Glutamatergic neuron (in vitro differentiated cells): ENCODE results near the gene ITGA1. TPM values are rescaled to one million over a fixed set of nuclear protein-coding genes. Genes with fewer than 3 reads are reported as not detected.

Source experiments
- DNase-seq: peaks from one replicate; pipeline ENCODE4 v3.0.0; 2022
- H3K27ac Mint-ChIP-seq: one replicate; pipeline ENCODE4 v1.8.0; 2020; ENCODE audit warnings: mild to moderate bottlenecking, mixed read lengths, inconsistent platforms; ENCODE audit not compliant: unreplicated experiment
- H3K27me3 Mint-ChIP-seq: one replicate; pipeline ENCODE4 v1.8.0; 2020; ENCODE audit warnings: mild to moderate bottlenecking, moderate library complexity, mixed read lengths, inconsistent platforms; ENCODE audit not compliant: unreplicated experiment
- H3K36me3 Mint-ChIP-seq: one replicate; pipeline ENCODE4 v1.8.0; 2020; ENCODE audit warnings: mild to moderate bottlenecking, mixed read lengths, inconsistent platforms; ENCODE audit not compliant: unreplicated experiment
- H3K4me1 Mint-ChIP-seq: one replicate; pipeline ENCODE4 v1.8.0; 2020; ENCODE audit warnings: mild to moderate bottlenecking, low read depth, mixed read lengths, inconsistent platforms; ENCODE audit not compliant: unreplicated experiment
- H3K4me3 Mint-ChIP-seq: one replicate; pipeline ENCODE4 v1.8.0; 2020; ENCODE audit warnings: mild to moderate bottlenecking, mixed read lengths, inconsistent platforms; ENCODE audit not compliant: unreplicated experiment
- H3K9me3 Mint-ChIP-seq: one replicate; pipeline ENCODE4 v1.8.0; 2020; ENCODE audit warnings: mild to moderate bottlenecking, moderate library complexity, mixed read lengths, inconsistent platforms; ENCODE audit not compliant: unreplicated experiment
- CTCF ChIP-seq: fragments of 200-600 bp; sonication (generic); IDR thresholded peaks from one replicate; pipeline ENCODE4 v1.5.0; 2021; ENCODE audit not compliant: partially characterized antibody, unreplicated experiment
- long read RNA-seq: library from polyadenylated mRNA; unstranded; transcript quantifications from one replicate; pipeline ENCODE4 v2.0.0, GENCODE V29; 2020; ENCODE audit not compliant: unreplicated experiment
- total RNA-seq: library from RNA; stranded (reverse); fragmentation: NEBNext Ultra II Directional; extraction: Animal tissue kit (Norgen Biotek cat#: 25700); gene quantifications from one replicate; pipeline ENCODE4 v1.2.1, GENCODE V29; 2021; ENCODE audit not compliant: unreplicated experiment

The ITGA1 gene
- total RNA-seq: 0.96 TPM
- long read RNA-seq: 0 reads

- peak within 1 kb of the TSS; percentile 96 for H3K4me3 Mint-ChIP-seq
- DNase-seq: peak; percentile 84
- peaks cover 3% of the 10 kb centered on the region for H3K27me3 Mint-ChIP-seq
- no peaks in the 10 kb centered on the region for H3K4me1 Mint-ChIP-seq
- H3K36me3 Mint-ChIP-seq: no peaks in the 10 kb centered on the region
- peak within 1 kb of the TSS; percentile 36 for H3K27ac Mint-ChIP-seq
- no peak for TF ChIP-seq CTCF
- peaks cover 2% of the 10 kb centered on the region for H3K9me3 Mint-ChIP-seq
Observed at GRCh38 chr5:52787600-52788504, at the start of gene ITGA1, which contains the start of gene PELO. Gene ITGA1 (plus strand): TSS chr5:52787916. CDS start chr5:52788354, 438 bp downstream. Gene PELO (plus strand): TSS chr5:52787916. CDS start chr5:52800395, 12,479 bp downstream.

DNA sequence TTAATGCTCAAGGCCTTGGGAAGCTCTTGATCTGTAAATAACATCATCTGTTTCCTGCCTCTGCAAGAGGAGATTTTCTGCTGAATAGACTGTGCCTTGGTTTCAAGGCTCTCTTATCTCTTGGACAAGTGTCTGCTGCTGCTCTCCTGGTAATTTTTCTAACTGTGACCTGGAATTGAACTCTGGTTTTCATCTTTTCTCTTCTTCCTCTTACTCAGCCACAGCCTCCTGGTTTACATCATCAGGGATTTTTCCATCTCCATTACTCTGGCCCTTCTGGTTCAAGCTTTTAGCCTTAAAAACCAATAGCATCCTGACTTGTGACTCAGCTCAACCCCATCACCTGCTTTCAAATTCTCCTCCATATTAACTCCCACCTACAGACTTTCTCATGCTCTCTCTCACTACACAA lies 49.6 kb upstream of the ITGA1 start:
- Mint-ChIP-seq H3K27me3 (no peaks in the 10 kb centered on the region), H3K9me3 (no peaks in the 10 kb centered on the region), H3K36me3 (no peaks in the 10 kb centered on the region), H3K27ac (no peak overlapping the region), H3K4me1 (no peaks in the 10 kb centered on the region), H3K4me3 (no peak overlapping the region)
- TF ChIP-seq CTCF: no peak
- no peak for DNase-seq

DNA sequence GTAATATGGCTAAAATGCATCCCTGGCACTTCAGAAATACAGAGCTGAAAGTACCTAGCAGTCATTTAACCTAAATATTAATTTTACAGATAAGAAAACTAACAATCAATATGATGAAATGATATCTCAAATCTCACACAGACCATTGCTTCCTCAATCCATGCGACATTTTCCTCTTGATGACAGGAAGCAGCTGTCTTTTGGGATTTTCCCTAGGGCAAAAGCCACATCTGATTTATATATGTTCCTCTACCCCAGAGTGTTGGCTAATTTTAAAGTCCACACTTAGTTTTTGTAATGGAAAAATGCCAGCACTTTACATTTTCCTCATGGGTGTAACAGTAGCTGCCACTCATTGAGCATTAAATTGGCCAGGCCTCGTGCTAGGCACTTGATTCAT lies 47.7 kb upstream of the ITGA1 start:
- Mint-ChIP-seq H3K36me3 (no peaks in the 10 kb centered on the region), H3K4me3 (no peak overlapping the region), H3K27me3 (no peaks in the 10 kb centered on the region), H3K4me1 (no peaks in the 10 kb centered on the region), H3K9me3 (no peaks in the 10 kb centered on the region), H3K27ac (no peak overlapping the region)
- TF ChIP-seq CTCF: no peak
- DNase-seq: no peak

DNA sequence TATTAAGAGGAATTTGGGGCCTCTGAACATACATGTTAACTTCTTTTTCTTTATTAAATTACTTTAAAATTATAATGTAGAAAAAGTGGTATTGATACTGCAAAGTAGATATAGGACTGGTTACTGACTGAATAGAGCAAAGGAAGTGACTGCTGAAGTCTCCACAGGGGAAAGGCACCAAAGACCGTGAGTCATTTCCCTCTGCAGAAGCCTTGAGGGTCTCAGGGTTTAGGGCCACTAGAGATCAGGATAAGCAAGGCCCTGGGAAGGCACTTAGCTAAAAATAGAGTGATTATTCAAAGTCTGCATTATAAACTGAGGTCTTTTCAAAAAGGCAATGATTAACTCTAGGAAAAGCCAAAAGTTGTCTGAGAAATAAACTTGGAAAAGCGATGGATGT lies 44.7 kb upstream of the ITGA1 start:
- H3K36me3 Mint-ChIP-seq: no peaks in the 10 kb centered on the region
- TF ChIP-seq CTCF: no peak
- no peaks in the 10 kb centered on the region for H3K4me1 Mint-ChIP-seq
- H3K27me3 Mint-ChIP-seq: no peaks in the 10 kb centered on the region
- H3K27ac Mint-ChIP-seq: no peak overlapping the region
- H3K4me3 Mint-ChIP-seq: no peak overlapping the region
- DNase-seq: no peak
- no peaks in the 10 kb centered on the region for H3K9me3 Mint-ChIP-seq

GRCh38 chr5:52743529-52743928 lies 44.2 kb upstream of the ITGA1 start:
- H3K27ac Mint-ChIP-seq: no peak overlapping the region

More at GRCh38 chr5:52743529-52743928, 44.2 kb upstream of the ITGA1 start:
- H3K9me3 Mint-ChIP-seq: no peaks in the 10 kb centered on the region
- H3K4me1 Mint-ChIP-seq: no peaks in the 10 kb centered on the region
- no peaks in the 10 kb centered on the region for H3K27me3 Mint-ChIP-seq
- no peak for TF ChIP-seq CTCF
- no peak for DNase-seq
- H3K4me3 Mint-ChIP-seq: no peak overlapping the region
- H3K36me3 Mint-ChIP-seq: no peaks in the 10 kb centered on the region
